Measurements from ENCODE around the gene MBD4. TPM values are rescaled to one million over a fixed set of nuclear protein-coding genes. Genes with fewer than 3 reads are reported as not detected.

The MBD4 gene
- total and polyA plus RNA-seq, 5 donors from 2014 or later = 37.0 to 46.7 (median 43.6) TPM

DNA sequence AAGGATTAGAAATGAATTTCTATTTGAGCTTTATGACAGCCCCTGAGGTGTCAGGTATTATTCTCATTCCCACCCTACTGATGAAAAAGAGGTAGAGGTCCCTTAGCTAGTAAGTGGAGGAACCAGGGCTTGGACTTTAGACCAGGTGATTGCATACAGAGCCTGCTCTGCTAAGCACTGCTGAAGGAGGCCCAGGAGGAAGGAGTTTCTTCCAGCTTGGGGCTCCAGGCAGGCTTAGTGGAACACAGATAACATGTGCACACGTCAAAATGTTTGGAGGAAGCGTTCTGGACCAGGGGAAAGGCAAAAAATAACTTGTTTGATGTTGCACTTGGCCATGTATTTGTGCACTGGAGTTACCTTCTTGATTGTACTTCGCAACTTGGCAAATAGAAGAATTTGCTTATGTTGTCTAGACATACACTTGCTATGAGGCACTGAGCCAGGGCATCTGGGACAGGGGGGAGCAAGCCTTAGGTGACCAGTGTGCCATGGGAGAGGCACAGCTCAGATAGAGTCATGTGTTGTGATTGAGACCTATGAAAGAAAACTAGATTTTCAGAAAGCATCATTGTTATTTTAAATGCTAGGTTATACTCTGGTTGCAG lies 22.7 kb upstream of the MBD4 start:
- DNase-seq (no peak), ATAC-seq (ENCODE audit: low read depth in 2 of 2) (no peak)
- H3K36me3 Mint-ChIP-seq = peaks cover 31% of the 10 kb centered on the region
- peak overlapping the region in 1 of 3 donors; percentile 4 for H3K27ac Mint-ChIP-seq
- H3K4me1 ChIP-seq (ENCODE audit: control insufficient read depth, insufficient read depth, low read length, poor library complexity, severe bottlenecking) = no peaks in the 10 kb centered on the region
- H3K27me3 Mint-ChIP-seq = no peaks in the 10 kb centered on the region
- H3K9me3 ChIP-seq (ENCODE audit: control insufficient read depth in 2 of 2, low read length in 2 of 2) = no peaks in the 10 kb centered on the region
- no peak overlapping the region for H3K4me3 Mint-ChIP-seq
- peaks cover 3% of the 10 kb centered on the region for H3K36me3 ChIP-seq (ENCODE audit: control insufficient read depth, insufficient read depth, low read length)
- no peaks in the 10 kb centered on the region for H3K9me3 Mint-ChIP-seq
- no peaks in the 10 kb centered on the region for H3K27me3 ChIP-seq (ENCODE audit: control insufficient read depth, insufficient read depth, low read length)
- H3K4me1 Mint-ChIP-seq = peaks cover 0 to 4% (median under 1%) of the 10 kb centered on the region in 4 donors
- H3K4me3 ChIP-seq (ENCODE audit: low read depth, low read length) = no peak overlapping the region
- no peak overlapping the region for H3K27ac ChIP-seq (ENCODE audit: insufficient read depth, low read length, poor library complexity, severe bottlenecking)

DNA sequence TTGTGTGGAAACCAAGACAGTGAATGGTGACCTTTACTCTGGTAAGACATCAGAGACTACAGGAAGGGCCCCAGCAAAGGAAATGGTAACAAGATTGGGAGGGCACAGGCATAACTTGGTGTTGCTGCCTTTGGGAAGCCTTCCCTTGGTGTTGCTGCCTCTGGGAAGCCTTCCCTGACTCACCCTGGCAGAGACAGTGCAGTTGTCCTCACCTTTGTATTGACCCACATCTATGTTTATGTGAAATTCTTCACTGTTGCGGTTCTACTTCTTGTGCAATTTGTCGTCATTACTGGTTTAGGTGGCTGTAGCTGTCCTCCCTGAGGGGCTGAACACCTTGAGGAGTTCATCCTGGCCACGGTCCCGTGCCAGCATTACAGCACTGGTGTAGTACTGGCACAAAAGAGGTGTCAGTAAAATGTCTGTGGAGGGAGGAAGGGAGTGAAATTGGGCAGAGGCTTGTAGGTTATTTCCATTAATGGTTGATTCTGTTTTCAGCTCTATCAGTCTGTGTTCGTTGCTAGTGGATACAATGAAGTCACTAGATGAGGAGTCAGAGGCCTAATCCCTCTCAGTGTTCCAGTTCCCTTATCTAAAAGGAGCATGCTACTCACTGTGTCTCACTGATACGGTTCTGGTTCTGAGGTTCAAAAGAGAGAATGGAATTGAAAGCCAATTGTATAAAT lies 21.9 kb upstream of the MBD4 start:
- H3K36me3 Mint-ChIP-seq = peaks cover 34% of the 10 kb centered on the region
- Histone ChIP-seq H3K4me3 (ENCODE audit: low read depth, low read length) (no peak overlapping the region), H3K36me3 (ENCODE audit: control insufficient read depth, insufficient read depth, low read length) (peaks cover 10% of the 10 kb centered on the region), H3K9me3 (ENCODE audit: control insufficient read depth in 2 of 2, low read length in 2 of 2) (no peaks in the 10 kb centered on the region), H3K27me3 (ENCODE audit: control insufficient read depth, insufficient read depth, low read length) (no peaks in the 10 kb centered on the region), H3K4me1 (ENCODE audit: control insufficient read depth, insufficient read depth, low read length, poor library complexity, severe bottlenecking) (no peaks in the 10 kb centered on the region), H3K27ac (ENCODE audit: insufficient read depth, low read length, poor library complexity, severe bottlenecking) (no peak overlapping the region)
- no peak overlapping the region for H3K4me3 Mint-ChIP-seq
- no peaks in the 10 kb centered on the region for H3K27me3 Mint-ChIP-seq
- ATAC-seq (ENCODE audit: low read depth in 2 of 2) = no peak
- H3K4me1 Mint-ChIP-seq = peaks cover 0 to 4% (median under 1%) of the 10 kb centered on the region in 4 donors
- H3K27ac Mint-ChIP-seq = peak overlapping the region in 1 of 3 donors; percentile 82
- DNase-seq = no peak
- H3K9me3 Mint-ChIP-seq = no peaks in the 10 kb centered on the region

DNA sequence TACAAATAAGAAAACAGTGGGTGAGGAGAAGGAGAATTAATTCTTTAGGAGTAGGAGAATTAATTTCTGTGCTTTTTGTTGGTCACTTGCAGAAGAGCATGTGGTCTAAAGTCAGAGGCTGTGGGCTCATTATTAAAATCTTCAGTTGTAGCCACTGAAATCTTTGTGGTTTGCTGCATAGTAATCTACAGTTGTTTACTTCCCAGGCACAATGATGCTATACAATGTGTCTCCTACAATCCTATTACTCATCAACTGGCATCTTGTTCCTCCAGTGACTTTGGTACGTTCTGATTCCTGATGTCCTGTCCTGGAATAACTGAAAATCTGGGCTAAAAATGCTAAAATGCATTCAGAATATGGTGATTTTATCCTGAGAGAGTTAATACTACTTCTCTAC lies 21.3 kb upstream of the MBD4 start:
- peaks cover 36% of the 10 kb centered on the region for H3K36me3 Mint-ChIP-seq
- H3K9me3 Mint-ChIP-seq = no peaks in the 10 kb centered on the region
- Histone ChIP-seq H3K36me3 (ENCODE audit: control insufficient read depth, insufficient read depth, low read length) (peaks cover 10% of the 10 kb centered on the region), H3K27me3 (ENCODE audit: control insufficient read depth, insufficient read depth, low read length) (no peaks in the 10 kb centered on the region), H3K4me1 (ENCODE audit: control insufficient read depth, insufficient read depth, low read length, poor library complexity, severe bottlenecking) (no peaks in the 10 kb centered on the region), H3K27ac (ENCODE audit: insufficient read depth, low read length, poor library complexity, severe bottlenecking) (no peak overlapping the region), H3K9me3 (ENCODE audit: control insufficient read depth in 2 of 2, low read length in 2 of 2) (no peaks in the 10 kb centered on the region), H3K4me3 (ENCODE audit: low read depth, low read length) (no peak overlapping the region)
- H3K27me3 Mint-ChIP-seq = no peaks in the 10 kb centered on the region
- no peak for ATAC-seq (ENCODE audit: low read depth in 2 of 2)
- H3K4me1 Mint-ChIP-seq = peaks cover 0 to 4% (median under 1%) of the 10 kb centered on the region in 4 donors
- no peak for DNase-seq
- H3K27ac Mint-ChIP-seq = no peak overlapping the region
- H3K4me3 Mint-ChIP-seq = no peak overlapping the region

DNA sequence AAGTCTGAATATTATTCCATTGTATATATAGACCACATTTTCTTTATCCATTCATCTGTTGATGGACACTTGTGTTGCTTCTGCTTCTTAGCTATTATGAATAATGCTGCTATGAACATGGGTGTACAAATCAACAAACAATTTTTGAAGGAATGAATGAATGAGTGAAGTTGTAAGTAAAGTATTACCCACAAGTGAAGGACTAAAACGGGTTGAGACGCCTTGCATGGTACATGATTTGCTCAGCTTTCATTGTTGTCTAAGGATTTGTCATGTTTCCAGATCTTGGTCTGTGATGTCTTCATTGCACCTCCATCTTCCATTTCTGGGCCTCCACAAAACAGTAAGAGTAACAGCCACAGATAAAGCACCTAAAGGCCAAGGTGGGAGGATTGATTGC lies 20.8 kb upstream of the MBD4 start:
- no peaks in the 10 kb centered on the region for H3K27me3 ChIP-seq (ENCODE audit: control insufficient read depth, insufficient read depth, low read length)
- peaks cover 40% of the 10 kb centered on the region for H3K36me3 Mint-ChIP-seq
- no peak overlapping the region for H3K4me3 Mint-ChIP-seq
- no peaks in the 10 kb centered on the region for H3K9me3 ChIP-seq (ENCODE audit: control insufficient read depth in 2 of 2, low read length in 2 of 2)
- ATAC-seq (ENCODE audit: low read depth in 2 of 2) = no peak
- no peak overlapping the region for H3K27ac ChIP-seq (ENCODE audit: insufficient read depth, low read length, poor library complexity, severe bottlenecking)
- H3K4me3 ChIP-seq (ENCODE audit: low read depth, low read length) = no peak overlapping the region
- H3K36me3 ChIP-seq (ENCODE audit: control insufficient read depth, insufficient read depth, low read length) = peaks cover 10% of the 10 kb centered on the region
- peak overlapping the region in 1 of 3 donors; percentile 13 for H3K27ac Mint-ChIP-seq
- H3K4me1 Mint-ChIP-seq = peaks cover 0 to 4% (median under 1%) of the 10 kb centered on the region in 4 donors
- H3K27me3 Mint-ChIP-seq = no peaks in the 10 kb centered on the region
- no peaks in the 10 kb centered on the region for H3K9me3 Mint-ChIP-seq
- no peaks in the 10 kb centered on the region for H3K4me1 ChIP-seq (ENCODE audit: control insufficient read depth, insufficient read depth, low read length, poor library complexity, severe bottlenecking)
- no peak for DNase-seq

DNA sequence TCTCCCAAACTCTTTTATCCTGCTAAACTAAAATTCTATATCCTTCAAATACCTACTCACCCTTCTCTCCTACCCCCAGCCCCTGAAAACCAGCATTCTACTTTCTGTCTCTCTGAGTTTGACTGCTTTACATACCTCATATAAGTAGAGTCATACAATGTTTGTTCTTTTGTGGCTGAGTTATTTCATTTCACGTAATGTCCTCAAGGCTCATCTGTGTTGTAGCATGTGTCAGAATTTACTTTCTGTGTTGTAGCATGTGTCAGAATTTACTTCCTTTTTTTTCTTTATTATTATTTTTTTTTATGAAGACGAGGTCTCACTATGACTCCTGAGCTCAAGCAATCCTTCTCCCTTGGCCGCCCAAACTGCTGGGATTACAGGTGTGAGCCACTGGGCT lies 20.4 kb upstream of the MBD4 start:
- ATAC-seq (ENCODE audit: low read depth in 2 of 2) (no peak), DNase-seq (no peak)
- Mint-ChIP-seq H3K4me3 (no peak overlapping the region), H3K27me3 (no peaks in the 10 kb centered on the region), H3K9me3 (no peaks in the 10 kb centered on the region), H3K36me3 (peaks cover 40% of the 10 kb centered on the region), H3K27ac (no peak overlapping the region), H3K4me1 (peaks cover 0 to 4% (median under 1%) of the 10 kb centered on the region in 4 donors)
- Histone ChIP-seq H3K9me3 (ENCODE audit: control insufficient read depth in 2 of 2, low read length in 2 of 2) (no peaks in the 10 kb centered on the region), H3K4me3 (ENCODE audit: low read depth, low read length) (no peak overlapping the region), H3K27ac (ENCODE audit: insufficient read depth, low read length, poor library complexity, severe bottlenecking) (no peak overlapping the region), H3K27me3 (ENCODE audit: control insufficient read depth, insufficient read depth, low read length) (no peaks in the 10 kb centered on the region), H3K36me3 (ENCODE audit: control insufficient read depth, insufficient read depth, low read length) (peaks cover 10% of the 10 kb centered on the region), H3K4me1 (ENCODE audit: control insufficient read depth, insufficient read depth, low read length, poor library complexity, severe bottlenecking) (no peaks in the 10 kb centered on the region)

DNA sequence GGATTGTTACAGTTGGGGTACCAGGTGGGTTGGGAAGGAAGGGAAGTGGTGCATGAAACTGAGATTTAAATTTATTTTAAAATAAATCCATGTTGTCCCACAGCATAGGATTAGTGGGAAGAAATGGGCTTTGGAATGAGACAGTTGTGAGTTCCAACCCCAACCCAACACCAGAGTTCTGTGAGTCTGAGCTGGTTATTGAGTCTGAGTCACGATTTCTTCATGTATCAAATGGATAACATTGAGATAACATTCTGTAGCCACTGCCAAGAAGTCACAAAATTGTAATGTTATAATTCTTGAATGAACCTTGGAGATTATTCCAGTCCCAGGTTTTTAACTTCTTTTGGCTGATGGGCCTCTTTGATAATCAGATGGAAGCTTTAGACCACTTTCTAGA lies 14.0 kb upstream of the MBD4 start:
- Histone ChIP-seq H3K4me1 (ENCODE audit: control insufficient read depth, insufficient read depth, low read length, poor library complexity, severe bottlenecking) (no peaks in the 10 kb centered on the region), H3K27me3 (ENCODE audit: control insufficient read depth, insufficient read depth, low read length) (no peaks in the 10 kb centered on the region), H3K9me3 (ENCODE audit: control insufficient read depth in 2 of 2, low read length in 2 of 2) (no peaks in the 10 kb centered on the region), H3K4me3 (ENCODE audit: low read depth, low read length) (no peak overlapping the region), H3K36me3 (ENCODE audit: control insufficient read depth, insufficient read depth, low read length) (peaks cover 19% of the 10 kb centered on the region), H3K27ac (ENCODE audit: insufficient read depth, low read length, poor library complexity, severe bottlenecking) (no peak overlapping the region)
- H3K27ac Mint-ChIP-seq = no peak overlapping the region
- H3K27me3 Mint-ChIP-seq = no peaks in the 10 kb centered on the region
- peaks cover 33% of the 10 kb centered on the region for H3K36me3 Mint-ChIP-seq
- ATAC-seq (ENCODE audit: low read depth in 2 of 2) (no peak), DNase-seq (no peak)
- H3K4me1 Mint-ChIP-seq = peaks cover 0 to 12% (median 2%) of the 10 kb centered on the region in 4 donors
- no peaks in the 10 kb centered on the region for H3K9me3 Mint-ChIP-seq
- H3K4me3 Mint-ChIP-seq = no peak overlapping the region

DNA sequence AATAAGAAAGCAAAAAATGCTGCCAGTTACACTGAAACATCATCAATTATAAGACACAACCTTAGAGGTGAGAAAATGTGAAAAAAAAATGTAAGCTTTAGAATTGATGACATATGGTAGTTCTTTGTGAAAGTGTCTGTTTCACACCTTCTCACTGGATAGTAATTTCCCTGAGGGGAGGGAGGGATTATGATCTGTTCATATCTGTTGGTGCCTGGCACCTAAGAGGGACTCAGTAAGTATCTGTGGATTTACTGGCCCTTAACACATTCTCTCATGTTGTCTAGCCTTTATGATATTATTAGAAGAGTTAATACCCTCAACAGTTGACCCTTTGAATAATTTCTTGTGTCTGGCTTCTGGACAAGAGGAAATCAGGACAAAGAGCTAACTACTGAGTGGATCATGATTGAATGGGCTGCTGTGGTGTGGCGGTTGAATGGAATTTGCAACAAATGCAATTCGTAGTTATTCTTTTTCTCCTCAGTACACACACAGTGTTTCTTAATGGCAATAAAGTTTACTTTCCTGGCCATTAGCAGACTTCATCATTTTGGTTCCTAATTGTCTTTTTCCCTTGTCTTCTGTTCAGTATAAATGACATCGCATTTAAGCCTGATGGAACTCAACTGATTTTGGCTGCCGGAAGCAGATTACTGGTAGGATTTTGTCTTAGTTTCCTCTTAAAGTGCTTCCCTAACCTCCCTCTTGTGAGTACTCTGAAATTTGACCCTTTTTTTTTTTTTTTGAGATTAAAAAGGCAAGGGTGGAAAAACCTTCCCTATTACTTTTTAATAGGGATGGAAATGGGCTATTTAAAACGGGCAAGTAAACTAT lies 9.7 kb upstream of the MBD4 start:
- ATAC-seq (ENCODE audit: low read depth in 2 of 2) (no peak), DNase-seq (no peak)
- Histone ChIP-seq H3K27me3 (ENCODE audit: control insufficient read depth, insufficient read depth, low read length) (no peaks in the 10 kb centered on the region), H3K36me3 (ENCODE audit: control insufficient read depth, insufficient read depth, low read length) (peaks cover 13% of the 10 kb centered on the region), H3K9me3 (ENCODE audit: control insufficient read depth in 2 of 2, low read length in 2 of 2) (no peaks in the 10 kb centered on the region), H3K4me3 (ENCODE audit: low read depth, low read length) (no peak overlapping the region), H3K4me1 (ENCODE audit: control insufficient read depth, insufficient read depth, low read length, poor library complexity, severe bottlenecking) (no peaks in the 10 kb centered on the region), H3K27ac (ENCODE audit: insufficient read depth, low read length, poor library complexity, severe bottlenecking) (no peak overlapping the region)
- peaks cover 19% of the 10 kb centered on the region for H3K36me3 Mint-ChIP-seq
- H3K27ac Mint-ChIP-seq = peak overlapping the region in 1 of 3 donors; percentile 13
- no peak overlapping the region for H3K4me3 Mint-ChIP-seq
- peaks cover 0 to 12% (median 2%) of the 10 kb centered on the region in 4 donors for H3K4me1 Mint-ChIP-seq
- H3K27me3 Mint-ChIP-seq = no peaks in the 10 kb centered on the region
- H3K9me3 Mint-ChIP-seq = no peaks in the 10 kb centered on the region

Data from CD4-positive, CD25-positive, alpha-beta regulatory T cell (primary cell).